ENCODE data around the gene FOXD1. TPM values are rescaled to one million over a fixed set of nuclear protein-coding genes. Genes with fewer than 3 reads are reported as not detected.

The FOXD1 gene
- total and polyA plus RNA-seq, 9 of the 15 experiments (the other 6 are each of a cell fraction or from before 2014, with no cell fraction given): 0.03 to 0.40 (median 0.10) TPM; not detected in 4

DNA sequence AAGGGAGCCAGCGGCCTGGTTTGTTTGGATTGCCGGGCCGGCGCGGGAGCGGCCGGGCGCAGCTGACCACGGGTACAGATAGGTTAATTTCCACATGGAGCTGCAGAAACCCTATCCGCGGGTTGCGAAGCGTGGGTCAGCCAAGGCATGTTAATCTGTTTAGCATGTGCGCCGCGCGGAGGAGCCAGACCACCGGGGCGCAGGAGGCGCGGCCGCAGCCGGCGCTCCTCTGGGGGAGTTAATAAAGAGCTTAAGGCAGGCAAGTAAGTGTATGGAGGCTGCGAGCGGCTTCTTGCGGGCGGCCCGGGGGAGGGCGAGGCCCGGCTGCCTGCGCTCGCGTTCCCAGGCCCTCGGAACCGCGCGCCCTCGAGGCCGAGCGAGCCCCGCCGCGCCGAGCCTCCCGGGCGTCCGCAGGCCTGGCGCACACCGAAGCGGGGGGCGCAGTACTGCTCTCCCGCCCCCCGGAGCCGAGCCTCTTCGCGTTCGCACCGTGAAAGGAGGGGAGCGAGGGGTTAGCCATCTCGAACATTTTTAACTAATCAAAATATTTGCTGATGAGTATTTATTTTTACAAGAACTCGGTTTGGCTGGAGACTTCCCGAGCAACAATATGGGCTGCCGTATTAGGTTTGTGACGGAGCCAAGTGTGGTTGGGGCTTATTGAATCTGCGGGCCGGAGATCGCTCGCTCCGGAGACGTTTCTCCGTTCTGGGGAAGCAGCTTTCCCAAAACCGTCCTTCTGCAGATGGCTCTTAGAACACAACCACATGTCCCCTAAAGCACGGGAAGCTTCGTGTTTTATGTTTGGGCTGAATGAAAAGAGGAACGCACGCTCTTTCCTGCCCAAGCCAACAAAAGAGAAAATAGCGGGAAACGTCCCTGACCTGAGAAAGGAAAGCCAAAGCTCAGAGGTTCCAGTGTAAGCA is 28.8 kb downstream of the FOXD1 start:
- CTCF ChIA-PET (ENCODE audit: low intra/inter-chr PET ratio): no interaction called here
- Histone ChIP-seq H3K27ac (ENCODE audit: extremely low read depth, low read depth, low read length) (no peak overlapping the region), H3K9ac (ENCODE audit: insufficient read depth in 1 of 2, low read depth in 2 of 2, low read length in 2 of 2) (no peak overlapping the region), H3K79me2 (ENCODE audit: control insufficient read depth, insufficient read depth, low read length) (no peaks in the 10 kb centered on the region), H3K9me3 (replicated peaks; ENCODE audit: control insufficient read depth, insufficient read depth, low read depth, low read length) (no peaks in the 10 kb centered on the region), H4K20me1 (replicated peaks; ENCODE audit: control insufficient read depth, insufficient read depth, low read length) (no peaks in the 10 kb centered on the region), H2AFZ (ENCODE audit: low read depth, low read length) (no peak overlapping the region), H3K4me1 (replicated peaks in 1 of 2; ENCODE audit: control insufficient read depth in 2 of 2, insufficient read depth in 2 of 2, low read length in 2 of 2) (peaks cover 0 to 8% of the 10 kb centered on the region in 2 experiments; a peak in 2 of 5 replicates), H3K4me3 (no peak overlapping the region), H3K4me2 (ENCODE audit: insufficient read depth, low read length) (no peak overlapping the region), H3K36me3 (ENCODE audit: control insufficient read depth, insufficient read depth, low read length) (no peaks in the 10 kb centered on the region), H3K9me1 (ENCODE audit: control insufficient read depth, insufficient read depth, low read length) (no peaks in the 10 kb centered on the region), H3K27me3 (ENCODE audit: control insufficient read depth in 2 of 2, insufficient read depth in 2 of 2, low read length in 2 of 2) (peaks cover 38 to 56% of the 10 kb centered on the region in 2 experiments)
- 6% methylated on average over 75 of the region's 79 CpGs for WGBS (ENCODE audit: insufficient coverage, low coverage, missing lambda C conversion rate)
- no peak for FAIRE-seq
- POLR2A ChIA-PET: interaction anchor here (0.5 to 1.1 kb wide), 4 partner anchors 15 to 81 kb away, joined by 3 to 4 read pairs (median 3); no protein-coding TSS in a partner anchor
- DNase-seq (ENCODE audit: extremely low read depth in 1 of 4, low spot score in 3 of 4): no peak
- intact Hi-C loops (cut with micrococcal nuclease) (no loop called here), in situ Hi-C loops (cut with MboI) (no loop called here)
- TF ChIP-seq, protein P1, sequence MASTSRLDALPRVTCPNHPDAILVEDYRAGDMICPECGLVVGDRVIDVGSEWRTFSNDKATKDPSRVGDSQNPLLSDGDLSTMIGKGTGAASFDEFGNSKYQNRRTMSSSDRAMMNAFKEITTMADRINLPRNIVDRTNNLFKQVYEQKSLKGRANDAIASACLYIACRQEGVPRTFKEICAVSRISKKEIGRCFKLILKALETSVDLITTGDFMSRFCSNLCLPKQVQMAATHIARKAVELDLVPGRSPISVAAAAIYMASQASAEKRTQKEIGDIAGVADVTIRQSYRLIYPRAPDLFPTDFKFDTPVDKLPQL (IDR thresholded peaks at IDR 0.05; ENCODE audit: extremely low read depth, insufficient read length): no peak
- TF ChIP-seq ZNF316 (IDR thresholded peaks at IDR 0.05): peak; percentile 40; the same call in 1 of the 2 replicates
- ATAC-seq: no peak; the same call in 2 of the 3 replicates
- BruUV-seq (replicated peaks): no TSS peak

DNA sequence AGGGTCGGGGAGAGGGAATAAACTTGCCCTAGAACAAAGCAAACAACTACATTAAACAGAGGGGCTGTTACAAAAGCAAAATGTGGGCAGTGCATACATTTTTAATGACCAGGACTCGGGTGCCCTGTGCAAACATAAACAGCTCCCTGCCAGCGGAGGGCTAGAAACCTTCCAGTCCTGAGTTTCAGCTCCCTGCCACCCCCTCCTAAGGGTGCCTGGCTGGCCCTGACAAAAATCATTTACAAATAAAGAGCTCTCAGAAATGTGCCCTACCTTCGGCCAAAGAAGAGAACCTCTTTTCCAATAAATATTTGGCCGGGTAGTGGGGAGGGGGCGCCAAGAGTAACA is 29.5 kb downstream of the FOXD1 start:
- H3K36me3 ChIP-seq (ENCODE audit: control insufficient read depth, insufficient read depth, low read length): no peaks in the 10 kb centered on the region
- DNase-seq (ENCODE audit: extremely low read depth in 1 of 4, low spot score in 3 of 4): no peak
- H3K4me1 ChIP-seq (replicated peaks in 1 of 2; ENCODE audit: control insufficient read depth in 2 of 2, insufficient read depth in 2 of 2, low read length in 2 of 2): peaks cover 0 to 8% of the 10 kb centered on the region in 2 experiments; a peak in 2 of 5 replicates
- 3% methylated on average over 6 of the region's 6 CpGs for WGBS (ENCODE audit: insufficient coverage, low coverage, missing lambda C conversion rate)
- H3K27me3 ChIP-seq (ENCODE audit: control insufficient read depth in 2 of 2, insufficient read depth in 2 of 2, low read length in 2 of 2): peaks cover 38 to 56% of the 10 kb centered on the region in 2 experiments
- no peak overlapping the region for H3K9ac ChIP-seq (ENCODE audit: insufficient read depth in 1 of 2, low read depth in 2 of 2, low read length in 2 of 2)
- ChIA-PET POLR2A (interaction anchor here (0.5 to 0.7 kb wide), 2 partner anchors 16 to 17 kb away, joined by 3 to 4 read pairs; no protein-coding TSS in a partner anchor), CTCF (ENCODE audit: low intra/inter-chr PET ratio) (no interaction called here)
- no TSS peak for BruUV-seq (replicated peaks)
- no peaks in the 10 kb centered on the region for H3K9me1 ChIP-seq (ENCODE audit: control insufficient read depth, insufficient read depth, low read length)
- H4K20me1 ChIP-seq (replicated peaks; ENCODE audit: control insufficient read depth, insufficient read depth, low read length): no peaks in the 10 kb centered on the region
- in situ Hi-C loops (cut with MboI) (no loop called here), intact Hi-C loops (cut with micrococcal nuclease) (no loop called here)
- H3K27ac ChIP-seq (ENCODE audit: extremely low read depth, low read depth, low read length): no peak overlapping the region
- no peak overlapping the region for H2AFZ ChIP-seq (ENCODE audit: low read depth, low read length)
- ATAC-seq: no peak
- no peak overlapping the region for H3K4me3 ChIP-seq
- no peaks in the 10 kb centered on the region for H3K79me2 ChIP-seq (ENCODE audit: control insufficient read depth, insufficient read depth, low read length)
- H3K4me2 ChIP-seq (ENCODE audit: insufficient read depth, low read length): no peak overlapping the region
- H3K9me3 ChIP-seq (replicated peaks; ENCODE audit: control insufficient read depth, insufficient read depth, low read depth, low read length): no peaks in the 10 kb centered on the region
- FAIRE-seq: no peak
- TF ChIP-seq EHMT2 (IDR thresholded peaks at IDR 0.05) (no peak), CEBPB (tag; IDR thresholded peaks at IDR 0.05) (no peak), NR1H2 (CRISPR knock-in tag; IDR thresholded peaks at IDR 0.05) (no peak), TRIM28 (IDR thresholded peaks at IDR 0.05) (no peak), RAD51 (IDR thresholded peaks at IDR 0.05; ENCODE audit: borderline replicate concordance, low read depth) (no peak), NR0B1 (IDR thresholded peaks at IDR 0.05; ENCODE audit: partially characterized antibody) (no peak), ZNF707 (CRISPR knock-in tag; conservative IDR thresholded peaks at IDR 0.05) (no peak), BRD4 (IDR thresholded peaks at IDR 0.05) (no peak), KDM2B (CRISPR knock-in tag; IDR thresholded peaks at IDR 0.05) (no peak), LEF1 (IDR thresholded peaks at IDR 0.05) (no peak)

Data from K562 (cell line).